PC-9 (cell line): Measurements from ENCODE around the gene LRTM1. TPM values are rescaled to one million over a fixed set of nuclear protein-coding genes. Genes with fewer than 3 reads are reported as not detected.

Source experiments
- BruUV-seq: library from RNA; stranded (reverse); fragments of 400-500 nt; replicated peaks from 2 replicates; lab custom pipeline; 2021; lab: Mats Ljungman, UMichigan
- CTCF ChIA-PET: fragments of 300-600 bp; sonication (Branson Sonifier 250); formaldehyde crosslinking; loops from one replicate; lab custom pipeline; 2022; ENCODE audit warnings: antibody characterized with exemption; lab: Charles Lee
- POLR2A ChIA-PET: fragments of 300-600 bp; sonication (Branson Sonifier 250); formaldehyde crosslinking; loops from one replicate; lab custom pipeline; 2022; ENCODE audit warnings: antibody characterized with exemption; ENCODE audit not compliant: unreplicated experiment; lab: Charles Lee
- DNase-seq, 2 experiments: peaks; one replicate each; pipeline versions ENCODE4 v3.0.0 to v3.0.0-alpha.2; 2015 to 2022; ENCODE audit warnings: mixed read lengths in 1 of 2
- H2AFZ ChIP-seq: fragments of 200-600 bp; sonication (generic); 2 replicates; pipeline ENCODE4 v1.8.1; 2017; ENCODE audit warnings: antibody characterized with exemption
- H3F3A ChIP-seq: fragments of 200-600 bp; sonication (generic); 2 replicates; pipeline ENCODE4 v1.8.1; 2017; ENCODE audit warnings: antibody characterized with exemption, mild to moderate bottlenecking, low read depth; ENCODE audit not compliant: insufficient read depth
- H3K27ac ChIP-seq: fragments of 200-600 bp; sonication (generic); 2 replicates; pipeline ENCODE4 v1.6.1; 2016; ENCODE audit warnings: mixed run types
- H3K27me3 ChIP-seq: fragments of 200-600 bp; sonication (generic); 2 replicates; pipeline ENCODE4 v1.6.1; 2016; ENCODE audit warnings: low read depth, mixed run types; ENCODE audit not compliant: insufficient read depth
- H3K36me3 ChIP-seq: fragments of 200-600 bp; sonication (generic); 2 replicates; pipeline ENCODE4 v1.6.1; 2016; ENCODE audit warnings: low read depth, mixed run types
- H3K4me1 ChIP-seq: fragments of 200-600 bp; sonication (generic); replicated peaks from 2 replicates; pipeline ENCODE4 v1.6.1; 2016; ENCODE audit warnings: mixed run types; ENCODE audit not compliant: insufficient read depth
- H3K4me2 ChIP-seq: fragments of 200-600 bp; sonication (generic); 2 replicates; pipeline ENCODE4 v1.6.1; 2017; ENCODE audit warnings: mixed run types
- H3K4me3 ChIP-seq: fragments of 200-600 bp; sonication (generic); 2 replicates; pipeline ENCODE4 v1.6.1; 2016; ENCODE audit warnings: mixed run types
- H3K79me2 ChIP-seq: fragments of 200-600 bp; sonication (generic); 2 replicates; pipeline ENCODE4 v1.6.1; 2017; ENCODE audit warnings: low read depth, mixed run types
- H3K9me2 ChIP-seq: fragments of 200-600 bp; sonication (generic); 2 replicates; pipeline ENCODE4 v1.8.1; 2017; ENCODE audit warnings: mild to moderate bottlenecking; ENCODE audit not compliant: insufficient read depth
- H3K9me3 ChIP-seq: fragments of 200-600 bp; sonication (generic); 2 replicates; pipeline ENCODE4 v1.8.1; 2016; ENCODE audit warnings: low read depth; ENCODE audit not compliant: insufficient read depth
- H4K20me1 ChIP-seq: fragments of 200-600 bp; sonication (generic); 2 replicates; pipeline ENCODE4 v1.8.1; 2017; ENCODE audit not compliant: insufficient read depth
- CTCF ChIP-seq: fragments of 200-600 bp; sonication (generic); conservative IDR thresholded peaks from 2 replicates; pipeline ENCODE4 v1.6.1; 2017; ENCODE audit warnings: mixed run types, antibody characterized with exemption, mild to moderate bottlenecking, moderate library complexity
- EZH2 ChIP-seq: fragments of 200-600 bp; sonication (generic); IDR thresholded peaks from 2 replicates; pipeline ENCODE4 v1.8.0; 2017; ENCODE audit warnings: antibody characterized with exemption, low read depth
- intact Hi-C: fragments of 100-400 bp; cut with micrococcal nuclease; formaldehyde crosslinking; loops from one replicate; pipeline ENCODE4 v1.10.0; 2022; ENCODE audit not compliant: unreplicated experiment
- total RNA-seq: library from RNA; stranded (reverse); gene quantifications from 2 replicates; pipeline ENCODE4 v1.2.3, GENCODE V29; 2021

Gene LRTM1
- total RNA-seq, 1 experiment from 2014 or later = not detected

GRCh38 chr3:54900838-54901591, 26.8 kb downstream of the LRTM1 start:
- Histone ChIP-seq H3K9me2 (no peaks in the 10 kb centered on the region), H3K27ac (no peak overlapping the region), H3F3A (no peaks in the 10 kb centered on the region), H3K9me3 (no peaks in the 10 kb centered on the region), H3K4me1 (no peaks in the 10 kb centered on the region), H3K36me3 (no peaks in the 10 kb centered on the region), H3K4me3 (no peak overlapping the region), H4K20me1 (no peaks in the 10 kb centered on the region), H3K79me2 (no peaks in the 10 kb centered on the region), H2AFZ (no peak overlapping the region), H3K27me3 (no peaks in the 10 kb centered on the region), H3K4me2 (no peak overlapping the region)
- ChIA-PET CTCF (no interaction called here), POLR2A (no interaction called here)
- no peak for DNase-seq
- intact Hi-C loops = no loop called here
- TF ChIP-seq EZH2 = no peak
- no TSS peak for BruUV-seq

GRCh38 chr3:54899273-54899672, 28.6 kb downstream of the LRTM1 start:
- no peak overlapping the region for H3K27ac ChIP-seq
- no peak for DNase-seq
- no peak overlapping the region for H3K4me3 ChIP-seq
- H2AFZ ChIP-seq = no peak overlapping the region
- H3K36me3 ChIP-seq = no peaks in the 10 kb centered on the region
- ChIA-PET CTCF (no interaction called here), POLR2A (interaction anchor here (0.7 kb wide), 1 partner anchor 89 kb away, joined by 3 read pairs; no protein-coding TSS in a partner anchor)
- no peaks in the 10 kb centered on the region for H3K79me2 ChIP-seq
- H3F3A ChIP-seq = no peaks in the 10 kb centered on the region
- BruUV-seq = no TSS peak
- no peaks in the 10 kb centered on the region for H3K9me2 ChIP-seq
- no peaks in the 10 kb centered on the region for H3K4me1 ChIP-seq
- intact Hi-C loops = no loop called here
- H4K20me1 ChIP-seq = no peaks in the 10 kb centered on the region
- no peaks in the 10 kb centered on the region for H3K9me3 ChIP-seq
- TF ChIP-seq EZH2 (no peak), CTCF (no peak)
- H3K27me3 ChIP-seq = no peaks in the 10 kb centered on the region
- no peak overlapping the region for H3K4me2 ChIP-seq

GRCh38 chr3:54897028-54897711, 30.7 kb downstream of the LRTM1 start:
- Histone ChIP-seq H3K4me1 (peaks cover 9% of the 10 kb centered on the region), H3K27ac (no peak overlapping the region), H3K79me2 (no peaks in the 10 kb centered on the region), H3K36me3 (no peaks in the 10 kb centered on the region), H3K9me2 (no peaks in the 10 kb centered on the region), H3K4me3 (no peak overlapping the region), H3K27me3 (no peaks in the 10 kb centered on the region), H4K20me1 (no peaks in the 10 kb centered on the region), H3K9me3 (no peaks in the 10 kb centered on the region), H3K4me2 (no peak overlapping the region), H2AFZ (no peak overlapping the region), H3F3A (peaks cover 3% of the 10 kb centered on the region)
- ChIA-PET CTCF (no interaction called here), POLR2A (no interaction called here)
- intact Hi-C loops = no loop called here
- TF ChIP-seq CTCF = no peak
- TF ChIP-seq EZH2 = no peak
- no TSS peak for BruUV-seq
- no peak for DNase-seq
